NCI-H146 treated with DMSO at 0.1 percent for 48 hours (cell line): ENCODE results near the gene MYO1D.
A peak's percentile ranks its signal among the peaks of the same experiment; 100 is the strongest.
"Not testable (repeated sequence)": the region's sequence is repeated elsewhere in the genome, so short reads cannot be mapped to it uniquely, and the experiment has no call there.

Experiments used
- DNase-seq: peaks from one replicate; lab custom pipeline; 2025; ENCODE audit not compliant: unreplicated experiment; lab: John Stamatoyannopoulos, UW

The MYO1D gene

DNA sequence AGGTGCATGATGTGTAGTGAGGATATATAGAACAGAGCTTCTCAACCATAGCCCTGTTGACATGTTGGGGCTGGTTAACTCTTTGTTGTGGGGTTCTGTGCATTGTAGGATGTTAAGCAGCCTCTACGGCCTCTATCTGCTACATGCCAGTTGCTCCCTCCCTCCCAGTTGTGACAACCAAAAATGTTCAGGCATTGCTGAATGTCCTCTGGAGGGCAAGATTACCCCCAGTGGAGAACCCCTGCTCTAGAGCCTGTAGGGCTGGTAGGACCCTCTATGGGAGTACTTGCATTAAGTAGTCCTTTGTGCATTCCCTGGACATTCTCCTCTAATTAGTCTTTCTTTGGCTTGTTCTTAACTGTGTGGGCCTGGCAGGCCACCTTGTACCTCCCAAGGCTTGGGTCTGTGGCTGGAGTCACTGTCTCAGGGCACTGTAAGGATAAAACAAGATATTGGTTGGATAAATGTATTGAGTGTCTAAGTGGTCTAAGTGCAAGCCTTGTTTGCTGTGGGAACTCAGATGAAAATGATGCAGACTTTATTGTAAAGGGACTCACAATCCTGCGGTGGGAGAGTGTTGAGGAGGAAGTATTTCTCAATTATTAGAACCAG is 19.8 kb upstream of the MYO1D start:
- no peak for DNase-seq

GRCh38 chr17:32894245-32894644 is 17.3 kb upstream of the MYO1D start:
- no peak for DNase-seq

DNA sequence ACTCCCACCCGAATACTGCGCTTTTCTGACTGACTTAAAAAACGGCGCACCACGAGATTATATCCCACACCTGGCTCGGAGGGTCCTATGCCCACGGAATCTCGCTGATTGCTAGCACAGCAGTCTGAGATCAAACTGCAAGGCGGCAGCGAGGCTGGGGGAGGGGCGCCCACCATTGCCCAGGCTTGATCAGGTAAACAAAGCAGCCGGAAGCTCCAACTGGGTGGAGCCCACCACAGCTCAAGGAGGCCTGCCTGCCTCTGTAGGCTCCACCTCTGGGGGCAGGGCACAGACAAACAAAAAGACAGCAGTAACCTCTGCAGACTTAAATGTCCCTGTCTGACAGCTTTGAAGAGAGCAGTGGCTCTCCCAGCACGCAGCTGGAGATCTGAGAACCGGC is 10.5 kb upstream of the MYO1D start:
- not testable (repeated sequence) for DNase-seq

DNA sequence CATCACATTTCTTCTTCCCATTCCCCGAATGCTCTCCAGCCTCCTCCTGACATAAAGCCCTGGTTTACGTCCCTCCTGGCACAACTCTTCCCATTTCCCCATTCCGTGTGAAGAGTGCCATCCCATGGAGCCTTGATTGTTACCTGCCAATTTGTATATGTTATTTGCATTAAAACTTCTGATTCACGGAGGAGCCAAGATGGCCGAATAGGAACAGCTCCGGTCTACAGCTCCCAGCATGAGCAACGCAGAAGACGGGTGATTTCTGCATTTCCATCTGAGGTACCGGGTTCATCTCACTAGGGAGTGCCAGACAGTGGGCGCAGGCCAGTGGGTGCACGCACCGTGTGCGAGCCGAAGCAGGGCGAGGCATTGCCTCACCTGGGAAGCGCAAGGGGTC is 10.0 kb upstream of the MYO1D start:
- DNase-seq: not testable (repeated sequence)

DNA sequence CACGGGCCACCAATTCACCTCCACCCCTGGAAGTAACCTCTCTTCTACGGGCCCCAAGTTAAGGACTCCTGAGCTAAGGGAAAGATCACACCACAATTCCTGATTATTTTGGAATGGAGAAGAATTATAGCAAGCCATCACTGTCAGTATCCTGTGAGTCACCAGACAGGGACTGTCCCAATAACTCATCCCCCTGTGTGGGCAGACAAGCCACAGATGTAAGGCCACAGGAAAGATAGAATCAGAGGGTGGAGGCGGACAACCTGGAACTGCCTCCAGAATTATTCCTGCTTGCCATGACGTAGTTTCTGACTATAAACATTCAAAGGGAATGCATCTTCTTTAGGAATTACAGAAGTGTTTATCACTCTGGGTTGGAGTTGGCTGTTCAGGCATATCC is 5.8 kb upstream of the MYO1D start:
- DNase-seq: no peak

DNA sequence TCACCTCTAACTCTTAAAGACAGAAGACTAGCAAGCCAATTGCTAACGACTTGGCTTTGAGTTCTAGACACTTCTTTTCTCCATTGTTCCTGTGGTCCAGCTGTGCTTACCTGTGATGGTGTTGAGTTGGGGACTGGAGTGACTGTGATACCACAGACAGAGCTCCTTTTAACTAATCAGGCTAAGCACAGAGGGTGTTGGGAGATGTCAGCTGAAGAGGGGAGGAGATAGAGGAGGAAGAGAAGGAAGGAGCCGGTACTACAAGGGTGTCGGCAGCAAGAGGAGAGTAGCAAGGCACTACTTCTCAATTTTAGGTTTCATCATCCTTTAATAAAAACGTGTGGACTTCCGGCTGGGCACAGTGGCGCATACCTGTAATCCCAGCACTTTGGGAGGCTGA is 5.1 kb upstream of the MYO1D start:
- DNase-seq: no peak

- no peak for DNase-seq
Observed at GRCh38 chr17:32880671-32881453, 3.9 kb upstream of the MYO1D start.

- no peak for DNase-seq
Observed at GRCh38 chr17:32879134-32879533, 2.2 kb upstream of the MYO1D start.

DNA sequence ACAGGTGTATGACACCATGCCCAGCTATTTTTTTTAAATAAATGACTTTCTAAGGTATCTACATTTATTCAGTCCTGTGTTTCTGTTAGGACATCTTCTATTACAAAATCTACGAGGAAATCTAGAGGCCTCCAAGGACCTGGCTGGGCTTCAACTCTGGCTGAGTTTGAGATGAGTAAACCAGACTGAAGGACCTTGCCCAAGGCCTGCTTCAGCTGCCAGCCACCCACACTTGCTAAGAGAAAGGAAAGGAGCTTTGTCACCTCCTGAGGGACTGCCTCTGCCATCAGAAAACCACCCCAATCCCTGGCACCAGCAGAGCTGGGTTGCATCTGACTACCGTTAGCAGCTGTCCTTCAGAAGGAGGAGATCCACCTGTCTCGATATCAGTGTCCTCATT is 1.3 kb upstream of the MYO1D start:
- no peak for DNase-seq

- peak; percentile 63 for DNase-seq
Observed at GRCh38 chr17:32877164-32877764, 340 bp upstream of the MYO1D start.

DNA sequence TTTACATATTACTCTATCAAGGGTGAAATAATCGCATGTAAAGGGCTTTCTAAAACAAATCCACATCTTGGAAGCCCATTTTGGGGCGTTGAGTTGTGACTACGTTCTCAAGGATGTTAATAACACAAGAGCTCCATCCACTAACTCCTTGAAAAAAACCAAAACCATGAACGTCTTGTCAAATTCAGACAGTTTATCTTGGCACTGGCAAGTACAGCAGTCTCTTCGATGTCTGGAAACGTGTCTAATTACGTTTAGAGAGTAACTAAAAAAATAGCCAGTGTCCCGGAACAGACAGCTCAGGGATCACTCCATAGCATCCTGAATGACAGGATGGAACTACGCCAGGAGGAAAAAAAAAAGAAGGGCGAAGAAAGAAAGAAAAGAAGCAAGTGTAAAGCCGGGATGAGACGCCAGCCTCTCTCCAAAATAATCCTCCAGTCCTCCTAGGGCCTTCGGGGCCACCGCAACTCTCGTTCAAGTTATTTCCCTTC is 954 bp downstream of the MYO1D start:
- peak; percentile 12 for DNase-seq

- no peak for DNase-seq
Observed at GRCh38 chr17:32875230-32875917, 1.6 kb downstream of the MYO1D start.

GRCh38 chr17:32873114-32873513 is 3.8 kb downstream of the MYO1D start:
- DNase-seq: no peak

DNA sequence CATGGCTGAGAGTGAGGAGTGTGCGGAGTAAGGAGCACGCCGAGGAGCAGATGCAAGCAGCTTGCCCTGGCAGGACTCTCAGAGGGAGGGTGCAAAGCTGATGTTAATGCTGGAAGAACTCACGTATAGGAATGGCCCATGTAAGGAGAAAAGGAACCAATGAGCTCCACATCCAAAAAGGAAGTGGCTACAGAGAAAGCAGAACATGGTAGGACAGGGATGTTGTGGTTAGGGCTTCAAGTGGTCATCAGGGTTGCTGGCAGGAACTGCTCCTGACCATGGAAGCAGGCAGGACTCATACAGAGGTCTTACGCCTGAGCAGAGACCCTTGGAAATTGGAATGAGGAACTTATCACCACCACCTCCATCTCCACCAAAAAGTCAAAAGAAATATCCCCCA is 5.2 kb downstream of the MYO1D start:
- no peak for DNase-seq

GRCh38 chr17:32870969-32871368 is 6.0 kb downstream of the MYO1D start:
- DNase-seq: no peak

GRCh38 chr17:32870027-32870670 is 6.8 kb downstream of the MYO1D start:
- DNase-seq: no peak

DNA sequence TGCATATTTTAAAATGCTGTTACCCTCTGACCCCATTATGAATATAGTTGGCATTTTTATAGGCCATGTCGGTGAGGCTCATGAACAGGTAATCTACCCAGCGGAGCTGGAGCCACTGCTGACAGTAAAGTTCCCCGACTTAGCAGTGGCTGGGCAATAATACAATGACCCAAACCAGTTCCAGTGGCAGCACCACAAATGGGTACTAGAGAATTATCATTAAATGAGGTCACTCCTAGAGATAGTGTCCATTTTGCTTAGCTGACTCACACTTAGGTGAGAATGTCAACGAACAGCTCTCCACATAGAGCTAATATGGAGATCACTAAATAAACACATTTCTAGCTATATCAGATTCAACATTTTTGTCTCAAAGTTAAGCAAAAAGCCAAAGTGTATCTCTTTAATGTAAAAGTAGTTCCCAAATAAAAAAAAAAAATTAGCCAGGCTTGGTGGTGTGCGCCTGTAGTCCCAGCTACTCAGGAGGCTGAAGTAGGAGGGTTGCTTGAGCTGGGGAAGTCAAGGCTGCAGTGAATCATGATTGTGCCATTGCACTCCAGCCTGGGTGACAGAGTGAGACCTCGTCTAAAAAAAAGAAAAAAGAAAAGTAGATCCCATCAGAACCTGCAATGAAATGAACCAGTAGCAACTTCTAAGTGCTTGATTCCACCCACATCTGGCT is 7.4 kb downstream of the MYO1D start:
- DNase-seq: no peak

GRCh38 chr17:32865141-32865540 is 11.8 kb downstream of the MYO1D start:
- no peak for DNase-seq

- DNase-seq: no peak
Observed at GRCh38 chr17:32863559-32863958, 13.4 kb downstream of the MYO1D start.

DNA sequence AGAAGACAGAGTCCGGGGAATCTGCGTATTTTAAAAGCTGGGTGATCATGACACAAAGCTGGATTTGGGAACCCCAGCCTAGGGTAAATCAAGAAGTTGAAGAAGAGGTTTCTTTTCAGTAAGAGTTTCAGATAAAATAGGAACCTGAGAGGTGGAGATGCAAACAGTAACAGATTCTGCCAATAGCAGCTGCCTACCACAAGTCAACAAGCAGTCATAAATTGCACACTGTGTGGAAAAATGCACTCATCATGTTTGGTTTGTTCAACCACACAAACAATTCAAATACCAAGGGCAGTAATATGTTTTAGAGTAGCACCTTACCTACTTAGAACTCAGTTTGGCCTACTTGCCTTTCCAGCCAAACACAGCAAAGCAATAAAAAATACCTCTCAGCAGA is 14.0 kb downstream of the MYO1D start:
- no peak for DNase-seq

GRCh38 chr17:32861981-32862380 is 14.9 kb downstream of the MYO1D start:
- no peak for DNase-seq
